SK-N-SH treated with all-trans-retinoic acid at 6 μM for 48 hours (cell line): ENCODE data around the gene NINJ2.

Source experiments
- ARNTL ChIP-seq: fragments of 450-650 bp; formaldehyde crosslinking; IDR thresholded peaks from 2 replicates; pipeline ENCODE4 v1.5.0; 2020; ENCODE audit warnings: low read depth, mild to moderate bottlenecking, moderate library complexity, borderline replicate concordance
- PPARA ChIP-seq: fragments of 250-450 bp; sonication (Bioruptor Pico); IDR thresholded peaks from 2 replicates; pipeline ENCODE4 v1.5.0; 2020; ENCODE audit warnings: mild to moderate bottlenecking, borderline replicate concordance
- RARB ChIP-seq: fragments of 250-450 bp; sonication (Bioruptor Pico); IDR thresholded peaks from 2 replicates; pipeline ENCODE4 v1.8.0; 2021; ENCODE audit warnings: mild to moderate bottlenecking, moderate library complexity
- ZFP3 ChIP-seq: fragments of 250-450 bp; sonication (Bioruptor Pico); IDR thresholded peaks from 2 replicates; pipeline ENCODE4 v1.5.0; 2020; ENCODE audit warnings: mild to moderate bottlenecking, moderate library complexity
- ZFP30 ChIP-seq: fragments of 450-650 bp; formaldehyde crosslinking; IDR thresholded peaks from 2 replicates; pipeline ENCODE4 v1.5.0; 2022; ENCODE audit warnings: mild to moderate bottlenecking, moderate library complexity
- ZNF565 ChIP-seq: fragments of 450-650 bp; formaldehyde crosslinking; conservative IDR thresholded peaks from 2 replicates; pipeline ENCODE4 v1.5.0; 2020; ENCODE audit warnings: low read depth, mild to moderate bottlenecking, moderate library complexity
- ZNF70 ChIP-seq: fragments of 450-650 bp; formaldehyde crosslinking; IDR thresholded peaks from 2 replicates; pipeline ENCODE4 v1.5.0; 2020; ENCODE audit warnings: mild to moderate bottlenecking, moderate library complexity
- TF ChIP-seq, protein P1 (sequence below): fragments of 250-450 bp; sonication (Bioruptor Pico); IDR thresholded peaks from 2 replicates; pipeline ENCODE4 v1.5.1; 2020; ENCODE audit warnings: low read depth, mild to moderate bottlenecking, moderate library complexity
- TF ChIP-seq, protein P2 (sequence below): fragments of 250-450 bp; sonication (Bioruptor Pico); IDR thresholded peaks from 2 replicates; pipeline ENCODE4 v1.8.0; 2020; ENCODE audit warnings: mild to moderate bottlenecking, moderate library complexity, borderline replicate concordance
- TF ChIP-seq, protein P3 (sequence below): fragments of 250-450 bp; sonication (Bioruptor Pico); IDR thresholded peaks from 2 replicates; pipeline ENCODE4 v1.8.0; 2021; ENCODE audit warnings: low read depth, mild to moderate bottlenecking, moderate library complexity, borderline replicate concordance

DNA sequence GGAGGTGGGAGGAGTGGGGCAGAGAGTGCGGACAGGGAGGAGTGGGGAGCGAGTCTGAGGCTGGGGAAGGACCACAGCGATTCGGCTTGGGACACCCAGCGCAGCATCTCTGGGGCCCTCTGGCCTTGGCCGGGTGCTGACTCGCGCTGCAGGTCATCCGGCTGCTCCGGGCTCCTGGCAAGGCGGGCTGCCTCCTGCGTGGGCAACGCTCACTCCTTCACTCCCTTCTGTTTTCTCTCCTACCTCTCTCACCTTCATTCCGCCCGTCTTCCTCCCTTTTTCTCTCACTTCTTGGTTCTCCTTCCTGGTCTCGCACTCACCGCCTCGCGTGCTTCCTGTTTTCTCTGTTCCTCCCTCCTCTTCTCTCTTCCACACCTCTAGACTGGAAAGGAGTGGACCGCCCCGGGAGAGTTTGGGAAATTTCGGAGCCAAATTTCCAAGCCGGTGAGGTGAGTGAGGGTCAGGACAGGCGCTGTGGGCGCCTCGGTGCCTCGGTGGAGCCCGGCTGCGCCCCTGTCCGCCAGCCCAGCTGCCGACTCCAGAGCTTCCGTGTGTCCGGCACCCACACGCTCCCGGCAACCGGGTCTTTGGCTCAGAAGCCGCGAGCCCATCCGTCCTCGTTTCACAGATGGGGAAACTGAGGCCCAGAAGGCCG lies 116.9 kb downstream of the NINJ2 start:
- TF ChIP-seq, protein P1, sequence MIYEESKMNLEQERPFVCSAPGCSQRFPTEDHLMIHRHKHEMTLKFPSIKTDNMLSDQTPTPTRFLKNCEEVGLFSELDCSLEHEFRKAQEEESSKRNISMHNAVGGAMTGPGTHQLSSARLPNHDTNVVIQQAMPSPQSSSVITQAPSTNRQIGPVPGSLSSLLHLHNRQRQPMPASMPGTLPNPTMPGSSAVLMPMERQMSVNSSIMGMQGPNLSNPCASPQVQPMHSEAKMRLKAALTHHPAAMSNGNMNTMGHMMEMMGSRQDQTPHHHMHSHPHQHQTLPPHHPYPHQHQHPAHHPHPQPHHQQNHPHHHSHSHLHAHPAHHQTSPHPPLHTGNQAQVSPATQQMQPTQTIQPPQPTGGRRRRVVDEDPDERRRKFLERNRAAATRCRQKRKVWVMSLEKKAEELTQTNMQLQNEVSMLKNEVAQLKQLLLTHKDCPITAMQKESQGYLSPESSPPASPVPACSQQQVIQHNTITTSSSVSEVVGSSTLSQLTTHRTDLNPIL (CRISPR knock-in tag): no peak
- TF ChIP-seq PPARA (no peak), ARNTL (no peak), ZNF565 (0 out of 2 replicates have a peak, but pooled peaks have one; percentile 22), ZFP30 (CRISPR knock-in tag) (no peak), ZNF70 (CRISPR knock-in tag) (no peak), RARB (CRISPR knock-in tag) (no peak), ZFP3 (CRISPR knock-in tag) (no peak)
- TF ChIP-seq, protein P2, sequence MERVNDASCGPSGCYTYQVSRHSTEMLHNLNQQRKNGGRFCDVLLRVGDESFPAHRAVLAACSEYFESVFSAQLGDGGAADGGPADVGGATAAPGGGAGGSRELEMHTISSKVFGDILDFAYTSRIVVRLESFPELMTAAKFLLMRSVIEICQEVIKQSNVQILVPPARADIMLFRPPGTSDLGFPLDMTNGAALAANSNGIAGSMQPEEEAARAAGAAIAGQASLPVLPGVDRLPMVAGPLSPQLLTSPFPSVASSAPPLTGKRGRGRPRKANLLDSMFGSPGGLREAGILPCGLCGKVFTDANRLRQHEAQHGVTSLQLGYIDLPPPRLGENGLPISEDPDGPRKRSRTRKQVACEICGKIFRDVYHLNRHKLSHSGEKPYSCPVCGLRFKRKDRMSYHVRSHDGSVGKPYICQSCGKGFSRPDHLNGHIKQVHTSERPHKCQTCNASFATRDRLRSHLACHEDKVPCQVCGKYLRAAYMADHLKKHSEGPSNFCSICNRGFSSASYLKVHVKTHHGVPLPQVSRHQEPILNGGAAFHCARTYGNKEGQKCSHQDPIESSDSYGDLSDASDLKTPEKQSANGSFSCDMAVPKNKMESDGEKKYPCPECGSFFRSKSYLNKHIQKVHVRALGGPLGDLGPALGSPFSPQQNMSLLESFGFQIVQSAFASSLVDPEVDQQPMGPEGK (CRISPR knock-in tag): no peak
- TF ChIP-seq, protein P3, sequence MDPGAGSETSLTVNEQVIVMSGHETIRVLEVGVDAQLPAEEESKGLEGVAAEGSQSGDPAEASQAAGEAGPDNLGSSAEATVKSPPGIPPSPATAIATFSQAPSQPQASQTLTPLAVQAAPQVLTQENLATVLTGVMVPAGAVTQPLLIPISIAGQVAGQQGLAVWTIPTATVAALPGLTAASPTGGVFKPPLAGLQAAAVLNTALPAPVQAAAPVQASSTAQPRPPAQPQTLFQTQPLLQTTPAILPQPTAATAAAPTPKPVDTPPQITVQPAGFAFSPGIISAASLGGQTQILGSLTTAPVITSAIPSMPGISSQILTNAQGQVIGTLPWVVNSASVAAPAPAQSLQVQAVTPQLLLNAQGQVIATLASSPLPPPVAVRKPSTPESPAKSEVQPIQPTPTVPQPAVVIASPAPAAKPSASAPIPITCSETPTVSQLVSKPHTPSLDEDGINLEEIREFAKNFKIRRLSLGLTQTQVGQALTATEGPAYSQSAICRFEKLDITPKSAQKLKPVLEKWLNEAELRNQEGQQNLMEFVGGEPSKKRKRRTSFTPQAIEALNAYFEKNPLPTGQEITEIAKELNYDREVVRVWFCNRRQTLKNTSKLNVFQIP (CRISPR knock-in tag): no peak
